HEK293 (cell line): Measurements from ENCODE around the gene NECAB3.
"Not testable (repeated sequence)": the region's sequence is repeated elsewhere in the genome, so short reads cannot be mapped to it uniquely, and the experiment has no call there.

ENCODE experiments used
- CTCF ChIA-PET: fragments of 350-600 bp; formaldehyde crosslinking; extraction: SDS; loops from one replicate; lab custom pipeline; 2021; ENCODE audit warnings: antibody characterized with exemption; lab: Yijun Ruan, JAX
- POLR2A ChIA-PET: fragments of 300-600 bp; formaldehyde crosslinking; extraction: SDS; loops from one replicate; lab custom pipeline; 2020; ENCODE audit warnings: antibody characterized with exemption, inconsistent platforms; lab: Yijun Ruan, JAX
- H3K27ac ChIP-seq: fragments of 200-500 bp; sonication (Bioruptor generic); 2 replicates; pipeline ENCODE4 v1.5.1; 2014; ENCODE audit warnings: low read depth, low read length, control low read depth, inconsistent platforms; ENCODE audit errors: extremely low read depth
- H3K36me3 ChIP-seq, 2 experiments: fragments of 200-500 bp in 1 of 2; sonication (Bioruptor generic) in 1 of 2; 1 replicate in 1 of 2; 2 replicates in 1 of 2; pipeline ENCODE4 v1.5.1; 2014 to 2017; ENCODE audit warnings: inconsistent platforms in 2 of 2, low read length in 2 of 2; ENCODE audit not compliant: control insufficient read depth in 2 of 2, insufficient read depth in 1 of 2
- H3K4me1 ChIP-seq: fragments of 200-500 bp; sonication (Bioruptor generic); 2 replicates; pipeline ENCODE4 v1.5.1; 2014; ENCODE audit warnings: mild to moderate bottlenecking, low read length, inconsistent platforms; ENCODE audit not compliant: control insufficient read depth, insufficient read depth
- H3K4me3 ChIP-seq: 2 replicates; pipeline ENCODE4 v1.5.1; 2011; ENCODE audit warnings: low read depth, mild to moderate bottlenecking, control low read depth, low read length, moderate library complexity
- H3K9me3 ChIP-seq: fragments of 200-500 bp; sonication (Bioruptor generic); 2 replicates; pipeline ENCODE4 v1.5.1; 2014; ENCODE audit warnings: low read depth, low read length, inconsistent platforms; ENCODE audit not compliant: control insufficient read depth, insufficient read depth
- FEZF1 ChIP-seq: fragments of 450-650 bp; formaldehyde crosslinking; IDR thresholded peaks from 2 replicates; pipeline ENCODE4 v1.5.1; 2016; ENCODE audit warnings: missing biosample characterization, missing genetic modification characterization
- SCRT1 ChIP-seq: fragments of 450-650 bp; formaldehyde crosslinking; IDR thresholded peaks from 2 replicates; pipeline ENCODE4 v1.5.1; 2016; ENCODE audit warnings: missing biosample characterization, missing genetic modification characterization, borderline replicate concordance
- SETDB1 ChIP-seq: IDR thresholded peaks from one replicate; pipeline ENCODE4 v1.6.1; 2017; ENCODE audit warnings: mild to moderate bottlenecking, low read length, moderate library complexity, mixed read lengths; ENCODE audit not compliant: insufficient read length
- SP2 ChIP-seq: fragments of 450-650 bp; formaldehyde crosslinking; IDR thresholded peaks from 2 replicates; pipeline ENCODE4 v1.5.1; 2016; ENCODE audit warnings: missing biosample characterization, missing genetic modification characterization
- SP3 ChIP-seq: fragments of 450-650 bp; formaldehyde crosslinking; IDR thresholded peaks from 2 replicates; pipeline ENCODE4 v1.5.1; 2016; ENCODE audit warnings: missing biosample characterization, missing genetic modification characterization
- YY2 ChIP-seq: fragments of 450-650 bp; formaldehyde crosslinking; IDR thresholded peaks from 2 replicates; pipeline ENCODE4 v1.5.1; 2016; ENCODE audit warnings: missing biosample characterization, missing genetic modification characterization
- ZIC2 ChIP-seq: fragments of 450-650 bp; formaldehyde crosslinking; IDR thresholded peaks from 2 replicates; pipeline ENCODE4 v1.5.1; 2016; ENCODE audit warnings: missing biosample characterization, missing genetic modification characterization
- ZNF23 ChIP-seq: fragments of 450-650 bp; formaldehyde crosslinking; IDR thresholded peaks from 2 replicates; pipeline ENCODE4 v1.5.1; 2016; ENCODE audit warnings: missing biosample characterization, missing genetic modification characterization, borderline replicate concordance
- ZNF350 ChIP-seq: fragments of 450-650 bp; formaldehyde crosslinking; IDR thresholded peaks from 2 replicates; pipeline ENCODE4 v1.5.0; 2017; ENCODE audit warnings: missing biosample characterization, mild to moderate bottlenecking, missing genetic modification characterization
- ZNF571 ChIP-seq: fragments of 450-650 bp; formaldehyde crosslinking; IDR thresholded peaks from 2 replicates; pipeline ENCODE4 v1.5.0; 2017; ENCODE audit warnings: missing biosample characterization, missing genetic modification characterization
- ZNF600 ChIP-seq: fragments of 450-650 bp; formaldehyde crosslinking; IDR thresholded peaks from 2 replicates; pipeline ENCODE4 v1.5.1; 2016; ENCODE audit warnings: missing biosample characterization, missing genetic modification characterization
- ZNF623 ChIP-seq: fragments of 450-650 bp; formaldehyde crosslinking; IDR thresholded peaks from 2 replicates; pipeline ENCODE4 v1.5.1; 2016; ENCODE audit warnings: missing biosample characterization, missing genetic modification characterization
- ZSCAN23 ChIP-seq: fragments of 450-650 bp; formaldehyde crosslinking; IDR thresholded peaks from 2 replicates; pipeline ENCODE4 v1.5.1; 2016; ENCODE audit warnings: missing biosample characterization, missing genetic modification characterization
- TF ChIP-seq, protein P1 (sequence below): fragments of 450-650 bp; formaldehyde crosslinking; IDR thresholded peaks from 2 replicates; pipeline ENCODE4 v1.5.1; 2017; ENCODE audit warnings: missing biosample characterization, missing genetic modification characterization
- TF ChIP-seq, protein P2 (sequence below): fragments of 450-650 bp; formaldehyde crosslinking; IDR thresholded peaks from 2 replicates; pipeline ENCODE4 v1.5.1; 2017; ENCODE audit warnings: missing biosample characterization, missing genetic modification characterization
- TF ChIP-seq, protein P3 (sequence below): fragments of 450-650 bp; formaldehyde crosslinking; IDR thresholded peaks from 2 replicates; pipeline ENCODE4 v1.5.1; 2016; ENCODE audit warnings: missing biosample characterization, missing genetic modification characterization

The NECAB3 gene

DNA sequence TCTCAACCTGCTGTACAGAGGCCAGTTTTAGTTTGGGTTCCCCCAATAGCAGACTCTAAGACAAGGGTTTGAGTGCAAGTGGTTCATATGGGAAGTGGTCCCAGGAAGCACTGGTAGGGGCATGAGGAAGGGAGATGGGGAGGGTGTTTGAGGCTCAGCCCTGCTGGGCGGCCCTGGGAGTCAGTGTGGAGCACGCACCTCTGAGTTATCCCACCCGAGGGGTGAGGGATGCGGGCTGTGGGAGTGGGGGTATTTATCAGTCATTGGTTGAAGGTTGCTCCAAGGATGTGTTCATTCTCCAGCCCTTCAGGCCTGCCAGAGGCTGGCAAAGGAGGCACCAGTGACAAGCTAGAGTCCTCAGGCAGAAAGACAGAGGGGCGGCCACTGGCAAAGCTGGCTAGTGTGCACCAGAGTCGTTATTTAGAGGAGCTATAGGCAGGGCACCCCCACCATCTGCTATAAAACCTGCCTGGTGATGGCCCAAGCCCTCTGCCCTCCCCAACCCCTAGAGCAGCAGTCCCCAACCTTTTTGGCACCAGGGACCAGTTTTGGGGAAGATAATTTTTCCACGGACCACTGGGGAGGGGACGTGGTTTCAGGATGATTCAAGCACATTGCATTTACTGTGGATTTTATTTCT, 29.4 kb upstream of the NECAB3 start (continued):
- TF ChIP-seq SP2 (tag by site-specific recombination) (no peak), ZNF571 (tag by site-specific recombination) (no peak), SETDB1 (no peak), YY2 (tag by site-specific recombination) (no peak), ZIC2 (tag by site-specific recombination) (no peak), ZNF600 (no peak), ZNF350 (tag by site-specific recombination) (no peak), SP3 (tag by site-specific recombination) (no peak), ZSCAN23 (tag by site-specific recombination) (no peak)
- TF ChIP-seq, protein P1, sequence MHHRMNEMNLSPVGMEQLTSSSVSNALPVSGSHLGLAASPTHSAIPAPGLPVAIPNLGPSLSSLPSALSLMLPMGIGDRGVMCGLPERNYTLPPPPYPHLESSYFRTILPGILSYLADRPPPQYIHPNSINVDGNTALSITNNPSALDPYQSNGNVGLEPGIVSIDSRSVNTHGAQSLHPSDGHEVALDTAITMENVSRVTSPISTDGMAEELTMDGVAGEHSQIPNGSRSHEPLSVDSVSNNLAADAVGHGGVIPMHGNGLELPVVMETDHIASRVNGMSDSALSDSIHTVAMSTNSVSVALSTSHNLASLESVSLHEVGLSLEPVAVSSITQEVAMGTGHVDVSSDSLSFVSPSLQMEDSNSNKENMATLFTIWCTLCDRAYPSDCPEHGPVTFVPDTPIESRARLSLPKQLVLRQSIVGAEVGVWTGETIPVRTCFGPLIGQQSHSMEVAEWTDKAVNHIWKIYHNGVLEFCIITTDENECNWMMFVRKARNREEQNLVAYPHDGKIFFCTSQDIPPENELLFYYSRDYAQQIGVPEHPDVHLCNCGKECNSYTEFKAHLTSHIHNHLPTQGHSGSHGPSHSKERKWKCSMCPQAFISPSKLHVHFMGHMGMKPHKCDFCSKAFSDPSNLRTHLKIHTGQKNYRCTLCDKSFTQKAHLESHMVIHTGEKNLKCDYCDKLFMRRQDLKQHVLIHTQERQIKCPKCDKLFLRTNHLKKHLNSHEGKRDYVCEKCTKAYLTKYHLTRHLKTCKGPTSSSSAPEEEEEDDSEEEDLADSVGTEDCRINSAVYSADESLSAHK (tag by site-specific recombination): no peak

DNA sequence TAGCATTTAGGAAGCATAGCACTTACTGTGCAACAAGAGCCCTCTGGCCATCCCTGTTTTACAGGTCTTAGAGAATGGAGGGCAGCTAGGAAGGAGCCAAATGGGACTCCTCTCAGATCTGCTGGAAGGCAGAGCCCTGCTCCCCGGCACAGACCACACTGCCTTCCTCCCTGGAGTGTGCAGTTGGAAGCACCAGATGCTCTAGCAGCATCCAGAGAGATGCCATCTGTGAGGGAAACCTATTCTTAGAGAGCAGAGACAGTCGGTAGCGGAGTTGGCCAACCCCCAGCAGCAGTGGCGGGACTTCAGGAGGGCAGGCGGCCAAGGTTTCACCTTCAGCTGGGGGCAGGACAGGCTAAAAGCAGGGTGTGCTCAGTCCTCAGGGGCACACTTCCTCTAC, 28.6 kb upstream of the NECAB3 start:
- TF ChIP-seq, protein P2, sequence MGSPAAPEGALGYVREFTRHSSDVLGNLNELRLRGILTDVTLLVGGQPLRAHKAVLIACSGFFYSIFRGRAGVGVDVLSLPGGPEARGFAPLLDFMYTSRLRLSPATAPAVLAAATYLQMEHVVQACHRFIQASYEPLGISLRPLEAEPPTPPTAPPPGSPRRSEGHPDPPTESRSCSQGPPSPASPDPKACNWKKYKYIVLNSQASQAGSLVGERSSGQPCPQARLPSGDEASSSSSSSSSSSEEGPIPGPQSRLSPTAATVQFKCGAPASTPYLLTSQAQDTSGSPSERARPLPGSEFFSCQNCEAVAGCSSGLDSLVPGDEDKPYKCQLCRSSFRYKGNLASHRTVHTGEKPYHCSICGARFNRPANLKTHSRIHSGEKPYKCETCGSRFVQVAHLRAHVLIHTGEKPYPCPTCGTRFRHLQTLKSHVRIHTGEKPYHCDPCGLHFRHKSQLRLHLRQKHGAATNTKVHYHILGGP (tag by site-specific recombination): 0 out of 2 replicates have a peak, but pooled peaks have one; percentile 29
- no peak for TF ChIP-seq SCRT1 (tag by site-specific recombination)
- ChIA-PET POLR2A (no interaction called here), CTCF (no interaction called here)
- Histone ChIP-seq H3K4me1 (no peaks in the 10 kb centered on the region), H3K36me3 (no peaks in the 10 kb centered on the region), H3K4me3 (no peak overlapping the region), H3K9me3 (no peaks in the 10 kb centered on the region), H3K27ac (no peak overlapping the region)

DNA sequence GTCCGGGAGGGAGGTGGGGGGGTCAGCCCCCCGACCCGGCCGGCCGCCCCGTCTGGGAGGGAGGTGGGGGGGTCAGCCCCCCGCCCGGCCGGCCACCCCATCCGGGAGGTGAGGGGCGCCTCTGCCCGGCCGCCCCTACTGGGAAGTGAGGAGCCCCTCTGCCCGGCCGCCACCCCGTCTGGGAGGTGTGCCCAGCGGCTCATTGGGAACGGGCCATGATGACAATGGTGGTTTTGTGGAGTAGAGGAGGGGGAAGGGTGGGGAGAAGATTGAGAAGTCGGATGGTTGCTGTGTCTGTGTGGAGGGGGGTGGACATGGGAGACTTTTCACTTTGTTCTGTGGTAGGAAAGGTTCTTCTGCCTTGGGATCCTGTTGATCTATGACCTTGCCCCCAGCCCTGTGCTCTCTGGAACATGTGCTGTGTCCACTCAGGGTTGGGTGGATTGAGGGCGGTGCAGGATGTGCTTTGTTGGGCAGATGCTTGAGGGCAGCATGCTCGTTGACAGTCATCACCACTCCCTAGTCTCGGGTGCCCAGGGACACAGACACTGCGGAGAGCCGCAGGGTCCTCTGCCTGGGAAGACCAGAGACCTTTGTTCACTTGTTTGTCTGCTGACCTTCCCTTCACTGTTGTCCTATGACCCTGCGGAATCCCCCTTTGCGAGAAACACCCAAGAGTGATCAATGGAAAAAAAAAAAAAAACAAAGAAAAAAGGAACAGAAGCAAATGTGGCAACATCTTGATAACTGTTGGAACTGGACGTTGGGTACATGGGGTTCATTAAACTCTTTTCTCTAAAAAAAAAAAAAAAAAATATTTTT, 27.6 kb upstream of the NECAB3 start:
- Histone ChIP-seq H3K4me1 (no peaks in the 10 kb centered on the region), H3K4me3 (no peak overlapping the region), H3K9me3 (no peaks in the 10 kb centered on the region), H3K36me3 (no peaks in the 10 kb centered on the region), H3K27ac (no peak overlapping the region)
- POLR2A ChIA-PET: no interaction called here
- CTCF ChIA-PET: no interaction called here
- TF ChIP-seq FEZF1: no peak
- TF ChIP-seq, protein P3, sequence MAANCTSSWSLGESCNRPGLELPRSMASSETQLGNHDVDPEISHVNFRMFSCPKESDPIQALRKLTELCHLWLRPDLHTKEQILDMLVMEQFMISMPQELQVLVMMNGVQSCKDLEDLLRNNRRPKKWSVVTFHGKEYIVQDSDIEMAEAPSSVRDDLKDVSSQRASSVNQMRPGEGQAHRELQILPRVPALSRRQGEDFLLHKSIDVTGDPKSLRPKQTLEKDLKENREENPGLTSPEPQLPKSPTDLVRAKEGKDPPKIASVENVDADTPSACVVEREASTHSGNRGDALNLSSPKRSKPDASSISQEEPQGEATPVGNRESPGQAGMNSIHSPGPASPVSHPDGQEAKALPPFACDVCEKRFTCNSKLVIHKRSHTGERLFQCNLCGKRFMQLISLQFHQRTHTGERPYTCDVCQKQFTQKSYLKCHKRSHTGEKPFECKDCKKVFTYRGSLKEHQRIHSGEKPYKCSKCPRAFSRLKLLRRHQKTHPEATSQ (tag by site-specific recombination): no peak
- no peak for TF ChIP-seq ZNF623
- no peak for TF ChIP-seq ZNF23 (tag by site-specific recombination)

DNA sequence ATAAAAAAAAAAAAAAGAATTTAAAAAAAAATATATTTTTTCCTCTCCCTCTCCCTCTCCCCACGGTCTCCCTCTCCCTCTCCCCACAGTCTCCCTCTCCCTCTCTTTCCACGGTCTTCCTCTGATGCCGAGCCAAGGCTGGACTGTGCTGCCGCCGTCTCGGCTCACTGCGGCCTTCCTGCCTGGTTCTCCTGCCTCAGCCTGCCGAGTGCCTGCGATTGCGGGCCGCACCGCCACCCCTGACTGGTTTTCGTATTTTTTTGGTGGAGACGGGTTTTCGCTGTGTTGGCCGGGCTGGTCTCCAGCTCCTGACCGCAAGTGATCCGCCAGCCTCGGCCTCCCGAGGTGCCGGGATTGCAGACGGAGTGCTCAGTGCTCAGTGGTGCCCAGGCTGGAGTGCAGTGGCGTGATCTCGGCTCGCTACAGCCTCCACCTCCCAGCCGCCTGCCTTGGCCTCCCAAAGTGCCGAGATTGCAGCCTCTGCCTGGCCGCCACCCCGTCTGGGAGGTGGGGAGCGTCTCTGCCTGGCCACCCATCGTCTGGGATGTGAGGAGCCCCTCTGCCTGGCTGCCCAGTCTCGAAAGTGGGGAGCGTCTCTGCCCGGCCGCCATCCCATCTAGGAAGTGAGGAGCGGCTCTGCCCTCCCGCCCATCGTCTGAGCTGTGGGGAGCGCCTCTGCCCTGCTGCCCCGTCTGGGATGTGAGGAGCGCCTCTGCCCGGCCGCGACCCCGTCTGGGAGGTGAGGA, 26.6 kb upstream of the NECAB3 start:
- POLR2A ChIA-PET, H3K36me3 ChIP-seq, H3K27ac ChIP-seq, H3K4me1 ChIP-seq, H3K9me3 ChIP-seq, H3K4me3 ChIP-seq, CTCF ChIA-PET: not testable (repeated sequence)

DNA sequence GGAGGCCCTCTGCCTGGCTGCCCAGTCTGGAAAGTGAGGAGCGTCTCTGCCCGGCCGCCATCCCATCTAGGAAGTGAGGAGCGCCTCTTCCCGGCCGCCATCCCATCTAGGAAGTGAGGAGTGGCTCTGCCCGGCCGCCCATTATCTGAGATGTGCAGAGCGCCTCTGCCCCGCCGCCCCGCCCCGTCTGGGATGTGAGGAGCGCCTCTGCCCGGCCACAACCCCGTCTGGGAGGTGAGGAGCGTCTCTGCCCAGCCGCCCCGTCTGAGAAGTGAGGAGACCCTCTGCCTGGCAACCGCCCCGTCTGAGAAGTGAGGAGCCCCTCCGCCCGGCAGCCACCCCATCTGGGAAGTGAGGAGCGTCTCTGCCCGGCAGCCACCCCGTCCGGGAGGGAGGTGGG, 24.7 kb upstream of the NECAB3 start:
- H3K9me3 ChIP-seq, H3K36me3 ChIP-seq, H3K4me3 ChIP-seq, H3K27ac ChIP-seq, H3K4me1 ChIP-seq, POLR2A ChIA-PET, CTCF ChIA-PET: not testable (repeated sequence)
